Measurements from ENCODE around the gene LYRM1.

LYRM1 gene, protein sequence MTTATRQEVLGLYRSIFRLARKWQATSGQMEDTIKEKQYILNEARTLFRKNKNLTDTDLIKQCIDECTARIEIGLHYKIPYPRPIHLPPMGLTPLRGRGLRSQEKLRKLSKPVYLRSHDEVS

DNA sequence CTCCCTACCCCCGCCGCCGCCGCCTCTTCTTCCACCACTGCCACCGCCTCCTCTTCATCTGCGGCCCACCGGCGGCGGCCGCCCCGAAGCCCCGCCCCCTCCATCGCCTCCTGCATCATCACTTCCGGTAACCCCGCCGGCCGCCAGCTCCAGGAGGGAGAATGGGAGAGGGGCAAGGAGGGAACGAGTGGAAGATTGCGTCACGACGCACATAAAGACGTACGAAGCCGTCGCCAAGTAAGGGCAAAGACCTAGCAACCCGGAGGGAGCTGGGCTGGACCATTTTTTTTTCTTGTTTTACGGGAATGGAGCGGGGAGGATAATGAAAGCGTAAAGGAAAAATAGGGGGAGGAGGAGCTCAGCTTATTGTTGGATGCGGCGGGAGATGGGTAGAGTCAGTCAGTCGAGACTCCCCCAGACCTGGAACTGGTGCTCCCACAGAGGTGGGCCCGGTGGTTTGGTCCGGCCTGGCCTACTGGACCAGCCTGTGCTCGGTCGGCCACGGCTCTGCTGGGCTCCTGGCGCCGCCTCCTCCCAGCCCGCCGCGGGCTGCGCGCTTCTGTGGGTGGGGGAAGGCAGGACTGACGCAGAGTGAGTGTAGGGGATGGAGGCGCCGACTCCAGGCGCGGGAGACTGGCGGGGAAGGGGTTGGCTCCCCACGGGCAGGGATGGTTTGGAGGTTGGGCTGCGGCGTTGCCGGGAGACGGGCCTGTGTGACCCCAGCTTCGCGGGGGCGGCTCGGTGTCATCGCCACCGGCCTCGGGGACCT lies at the start of gene LYRM1, which contains the start of gene DCUN1D3:
LYRM1 (plus strand) TSS at position 473 of the 769 bp plus-strand sequence. CDS start 14,785 bp downstream, outside the sequence.
DCUN1D3 (minus strand) TSS at position 60 of the 769 bp plus-strand sequence. CDS start 37,820 bp downstream, outside the sequence.
- Histone ChIP-seq H3K9me2 (replicated peaks; ENCODE audit: low read depth, low read length) (no peaks in the 10 kb centered on the region), H3K79me2 (ENCODE audit: insufficient read depth, low read length) (peaks cover 75% of the 10 kb centered on the region), H3F3A (ENCODE audit: low read depth) (peaks cover 6% of the 10 kb centered on the region; the same call in 1 of the 2 replicates), H2AFZ (ENCODE audit: low read length) (peak within 1 kb of the TSS; percentile 90), H3K4me3 (ENCODE audit: low read length, poor library complexity, severe bottlenecking) (peak within 1 kb of the TSS; percentile 86), H4K20me1 (ENCODE audit: insufficient read depth, low read length, poor library complexity, severe bottlenecking) (peaks cover 36% of the 10 kb centered on the region), H3K36me3 (ENCODE audit: insufficient read depth, low read length) (no peaks in the 10 kb centered on the region), H3K4me2 (ENCODE audit: low read depth, low read length, poor library complexity, severe bottlenecking) (peak within 1 kb of the TSS; percentile 93), H3K27me3 (ENCODE audit: insufficient read depth, low read length, poor library complexity, severe bottlenecking) (no peaks in the 10 kb centered on the region), H3K4me1 (ENCODE audit: insufficient read depth, low read length, poor library complexity, severe bottlenecking) (peaks cover 76% of the 10 kb centered on the region), H3K9me3 (ENCODE audit: insufficient read depth, low read depth, low read length) (no peaks in the 10 kb centered on the region), H3K9ac (ENCODE audit: low read depth, low read length, poor library complexity, severe bottlenecking) (peak within 1 kb of the TSS; percentile 88)
- TF ChIP-seq EZH2phosphoT487 (IDR thresholded peaks at IDR 0.05; ENCODE audit: borderline replicate concordance): no peak
- TF ChIP-seq, protein P1, sequence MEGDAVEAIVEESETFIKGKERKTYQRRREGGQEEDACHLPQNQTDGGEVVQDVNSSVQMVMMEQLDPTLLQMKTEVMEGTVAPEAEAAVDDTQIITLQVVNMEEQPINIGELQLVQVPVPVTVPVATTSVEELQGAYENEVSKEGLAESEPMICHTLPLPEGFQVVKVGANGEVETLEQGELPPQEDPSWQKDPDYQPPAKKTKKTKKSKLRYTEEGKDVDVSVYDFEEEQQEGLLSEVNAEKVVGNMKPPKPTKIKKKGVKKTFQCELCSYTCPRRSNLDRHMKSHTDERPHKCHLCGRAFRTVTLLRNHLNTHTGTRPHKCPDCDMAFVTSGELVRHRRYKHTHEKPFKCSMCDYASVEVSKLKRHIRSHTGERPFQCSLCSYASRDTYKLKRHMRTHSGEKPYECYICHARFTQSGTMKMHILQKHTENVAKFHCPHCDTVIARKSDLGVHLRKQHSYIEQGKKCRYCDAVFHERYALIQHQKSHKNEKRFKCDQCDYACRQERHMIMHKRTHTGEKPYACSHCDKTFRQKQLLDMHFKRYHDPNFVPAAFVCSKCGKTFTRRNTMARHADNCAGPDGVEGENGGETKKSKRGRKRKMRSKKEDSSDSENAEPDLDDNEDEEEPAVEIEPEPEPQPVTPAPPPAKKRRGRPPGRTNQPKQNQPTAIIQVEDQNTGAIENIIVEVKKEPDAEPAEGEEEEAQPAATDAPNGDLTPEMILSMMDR (conservative IDR thresholded peaks at IDR 0.05; ENCODE audit: low read length): no peak

DNA sequence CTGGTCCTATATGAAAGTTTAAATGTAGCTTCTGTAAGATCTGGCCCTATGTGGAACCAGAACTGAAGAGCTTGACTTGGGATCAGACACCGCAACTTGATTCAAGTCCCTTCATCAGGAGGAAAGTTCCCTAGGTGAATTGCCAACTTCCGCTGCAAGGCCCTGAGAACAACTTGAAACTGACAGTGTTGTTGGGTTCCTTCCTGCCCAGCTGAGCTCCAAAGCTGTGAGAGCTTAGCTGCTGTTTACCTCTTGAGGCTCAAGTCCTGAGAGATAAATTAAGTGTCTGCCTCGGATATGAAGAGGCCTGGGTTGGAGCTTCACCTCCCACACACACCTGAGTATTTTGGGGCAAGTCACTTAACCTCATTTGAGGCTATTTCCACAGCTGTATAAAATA lies 49.6 kb upstream of the LYRM1 start:
- TF ChIP-seq EZH2phosphoT487 (IDR thresholded peaks at IDR 0.05; ENCODE audit: borderline replicate concordance): no peak
- TF ChIP-seq, protein P1 (conservative IDR thresholded peaks at IDR 0.05; ENCODE audit: low read length): no peak
- Histone ChIP-seq H2AFZ (ENCODE audit: low read length) (no peak overlapping the region), H3K9me3 (ENCODE audit: insufficient read depth, low read depth, low read length) (no peaks in the 10 kb centered on the region), H3F3A (ENCODE audit: low read depth) (no peaks in the 10 kb centered on the region), H3K27me3 (ENCODE audit: insufficient read depth, low read length, poor library complexity, severe bottlenecking) (no peaks in the 10 kb centered on the region), H3K9me2 (replicated peaks; ENCODE audit: low read depth, low read length) (no peaks in the 10 kb centered on the region), H3K79me2 (ENCODE audit: insufficient read depth, low read length) (no peaks in the 10 kb centered on the region), H4K20me1 (ENCODE audit: insufficient read depth, low read length, poor library complexity, severe bottlenecking) (no peaks in the 10 kb centered on the region), H3K36me3 (ENCODE audit: insufficient read depth, low read length) (peaks cover 24% of the 10 kb centered on the region; the same call in 1 of the 2 replicates), H3K9ac (ENCODE audit: low read depth, low read length, poor library complexity, severe bottlenecking) (no peak overlapping the region), H3K4me2 (ENCODE audit: low read depth, low read length, poor library complexity, severe bottlenecking) (no peak overlapping the region), H3K4me3 (ENCODE audit: low read length, poor library complexity, severe bottlenecking) (no peak overlapping the region), H3K4me1 (ENCODE audit: insufficient read depth, low read length, poor library complexity, severe bottlenecking) (peaks cover 24% of the 10 kb centered on the region)

DNA sequence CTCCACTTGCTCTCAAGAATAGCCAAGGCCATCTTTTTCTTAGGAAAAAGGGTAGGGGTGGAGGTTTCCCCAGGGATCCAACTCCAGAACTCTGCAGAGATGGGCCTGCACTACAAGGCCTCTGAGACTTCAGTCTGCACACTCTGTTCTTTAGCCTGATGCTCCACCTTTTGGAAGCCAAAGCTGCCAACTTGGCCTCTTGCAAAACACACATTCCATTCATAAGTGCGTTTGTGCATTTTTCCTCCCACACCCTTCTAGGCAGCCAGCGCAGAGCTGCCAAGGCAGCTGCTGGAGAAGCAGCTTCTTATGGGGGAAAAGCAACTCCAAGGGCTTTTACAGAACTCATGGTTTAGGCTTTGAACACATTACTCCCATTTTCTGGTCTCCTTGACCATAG lies 49.0 kb upstream of the LYRM1 start:
- peaks cover 22% of the 10 kb centered on the region; the same call in 1 of the 2 replicates for H3K36me3 ChIP-seq (ENCODE audit: insufficient read depth, low read length)
- H3K4me3 ChIP-seq (ENCODE audit: low read length, poor library complexity, severe bottlenecking): no peak overlapping the region
- H4K20me1 ChIP-seq (ENCODE audit: insufficient read depth, low read length, poor library complexity, severe bottlenecking): no peaks in the 10 kb centered on the region
- H3K79me2 ChIP-seq (ENCODE audit: insufficient read depth, low read length): no peaks in the 10 kb centered on the region
- H3K4me1 ChIP-seq (ENCODE audit: insufficient read depth, low read length, poor library complexity, severe bottlenecking): peaks cover 20% of the 10 kb centered on the region
- no peaks in the 10 kb centered on the region for H3K9me2 ChIP-seq (replicated peaks; ENCODE audit: low read depth, low read length)
- H3K4me2 ChIP-seq (ENCODE audit: low read depth, low read length, poor library complexity, severe bottlenecking): no peak overlapping the region
- H3K9ac ChIP-seq (ENCODE audit: low read depth, low read length, poor library complexity, severe bottlenecking): no peak overlapping the region
- H3F3A ChIP-seq (ENCODE audit: low read depth): no peaks in the 10 kb centered on the region
- no peaks in the 10 kb centered on the region for H3K27me3 ChIP-seq (ENCODE audit: insufficient read depth, low read length, poor library complexity, severe bottlenecking)
- no peak overlapping the region for H2AFZ ChIP-seq (ENCODE audit: low read length)
- TF ChIP-seq, protein P1 (conservative IDR thresholded peaks at IDR 0.05; ENCODE audit: low read length): no peak
- TF ChIP-seq EZH2phosphoT487 (IDR thresholded peaks at IDR 0.05; ENCODE audit: borderline replicate concordance): no peak
- no peaks in the 10 kb centered on the region for H3K9me3 ChIP-seq (ENCODE audit: insufficient read depth, low read depth, low read length)
